T-helper 1 cell (primary cell): ENCODE results near the gene MUS81.

Source experiments
- DNase-seq, 5 donors: peaks; one replicate each; pipeline ENCODE4 v3.0.0-alpha.2; 2012 to 2020

The MUS81 gene

GRCh38 chr11:65861533-65862183 lies 1.4 kb downstream of the MUS81 start:
- DNase-seq, result no peak

GRCh38 chr11:65862191-65862735 lies 2.0 kb downstream of the MUS81 start:
- no peak for DNase-seq

GRCh38 chr11:65862941-65863888 lies 3.0 kb downstream of the MUS81 start:
- no peak for DNase-seq

GRCh38 chr11:65863889-65864705 lies 3.9 kb downstream of the MUS81 start:
- no peak for DNase-seq

GRCh38 chr11:65864706-65865471 lies 4.7 kb downstream of the MUS81 start:
- DNase-seq, result no peak

- DNase-seq, result no peak
Measured at GRCh38 chr11:65865550-65866172, 5.4 kb downstream of the MUS81 start.

- DNase-seq, result no peak
Measured at GRCh38 chr11:65866509-65867283, 6.5 kb downstream of the MUS81 start.

- no peak for DNase-seq
Measured at GRCh38 chr11:65867284-65868071, 7.2 kb downstream of the MUS81 start.

- DNase-seq, result no peak
Measured at GRCh38 chr11:65868076-65868667, 7.9 kb downstream of the MUS81 start.

GRCh38 chr11:65868907-65869306 lies 8.7 kb downstream of the MUS81 start:
- DNase-seq, result no peak

- DNase-seq, result no peak
Measured at GRCh38 chr11:65869643-65870306, 9.5 kb downstream of the MUS81 start.

- DNase-seq, result no peak
Measured at GRCh38 chr11:65870307-65870658, 10.1 kb downstream of the MUS81 start.

GRCh38 chr11:65870706-65871681 lies 10.8 kb downstream of the MUS81 start:
- no peak for DNase-seq

GRCh38 chr11:65871811-65872548 lies 11.7 kb downstream of the MUS81 start:
- DNase-seq, result no peak

GRCh38 chr11:65872586-65873317 lies 12.5 kb downstream of the MUS81 start, which contains the start of gene EFEMP2:
Gene EFEMP2, minus strand, starts transcription at chr11:65872800. Its CDS starts 446 bp downstream, at chr11:65872354.
- no peak for DNase-seq
